HUDEP-2 (cell line): Measurements from ENCODE around the gene CST7.
A peak's percentile ranks its signal among the peaks of the same experiment; 100 is the strongest.
"Not testable (repeated sequence)": the region's sequence is repeated elsewhere in the genome, so short reads cannot be mapped to it uniquely, and the experiment has no call there.

Source experiments
- DNase-seq, 76 experiments: peaks; one replicate each; lab custom pipeline; 2025; ENCODE audit not compliant: unreplicated experiment in 76 of 76; lab: John Stamatoyannopoulos, UW

The CST7 gene

GRCh38 chr20:24929259-24929658 lies 19.8 kb upstream of the CST7 start:
- DNase-seq: not testable (repeated sequence)

DNA sequence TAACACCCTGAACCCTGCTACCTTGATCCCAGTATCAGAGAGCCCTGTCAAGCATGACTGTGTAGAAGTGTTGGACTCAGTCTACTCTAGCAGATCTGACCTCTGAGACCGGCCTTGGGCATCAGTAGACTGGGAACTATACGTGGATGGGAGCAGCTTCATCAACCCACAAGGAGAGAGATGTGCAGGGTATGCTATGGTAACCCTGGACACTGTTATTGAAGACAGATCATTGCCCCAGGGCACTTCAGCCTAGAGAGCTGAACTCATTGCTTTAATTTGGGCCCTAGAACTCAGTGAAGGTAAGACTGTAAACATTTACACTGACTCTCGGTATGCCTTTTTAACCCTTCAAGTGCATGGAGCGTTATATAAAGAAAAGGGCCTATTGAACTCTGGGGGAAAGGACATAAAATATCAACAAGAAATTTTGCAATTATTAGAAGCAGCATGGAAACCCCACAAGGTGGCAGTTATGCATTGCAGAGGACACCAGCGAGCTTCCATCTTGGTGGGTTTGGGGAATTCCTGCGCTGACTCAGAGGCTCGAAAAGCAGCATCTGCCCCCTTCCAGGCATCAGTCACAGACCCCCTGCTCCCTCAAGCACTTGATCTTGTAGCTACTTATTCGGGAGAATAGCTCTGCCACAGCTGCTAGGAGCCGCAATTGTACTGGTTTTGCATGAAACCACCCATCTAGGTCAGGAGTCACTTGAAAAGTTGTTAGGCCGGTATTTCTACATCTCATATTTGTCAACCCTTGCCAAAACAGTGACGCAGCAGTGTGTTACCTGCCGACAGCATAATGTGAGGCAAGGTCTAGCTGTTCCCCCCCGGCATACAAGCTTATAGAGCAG lies 19.0 kb upstream of the CST7 start:
- not testable (repeated sequence) for DNase-seq

DNA sequence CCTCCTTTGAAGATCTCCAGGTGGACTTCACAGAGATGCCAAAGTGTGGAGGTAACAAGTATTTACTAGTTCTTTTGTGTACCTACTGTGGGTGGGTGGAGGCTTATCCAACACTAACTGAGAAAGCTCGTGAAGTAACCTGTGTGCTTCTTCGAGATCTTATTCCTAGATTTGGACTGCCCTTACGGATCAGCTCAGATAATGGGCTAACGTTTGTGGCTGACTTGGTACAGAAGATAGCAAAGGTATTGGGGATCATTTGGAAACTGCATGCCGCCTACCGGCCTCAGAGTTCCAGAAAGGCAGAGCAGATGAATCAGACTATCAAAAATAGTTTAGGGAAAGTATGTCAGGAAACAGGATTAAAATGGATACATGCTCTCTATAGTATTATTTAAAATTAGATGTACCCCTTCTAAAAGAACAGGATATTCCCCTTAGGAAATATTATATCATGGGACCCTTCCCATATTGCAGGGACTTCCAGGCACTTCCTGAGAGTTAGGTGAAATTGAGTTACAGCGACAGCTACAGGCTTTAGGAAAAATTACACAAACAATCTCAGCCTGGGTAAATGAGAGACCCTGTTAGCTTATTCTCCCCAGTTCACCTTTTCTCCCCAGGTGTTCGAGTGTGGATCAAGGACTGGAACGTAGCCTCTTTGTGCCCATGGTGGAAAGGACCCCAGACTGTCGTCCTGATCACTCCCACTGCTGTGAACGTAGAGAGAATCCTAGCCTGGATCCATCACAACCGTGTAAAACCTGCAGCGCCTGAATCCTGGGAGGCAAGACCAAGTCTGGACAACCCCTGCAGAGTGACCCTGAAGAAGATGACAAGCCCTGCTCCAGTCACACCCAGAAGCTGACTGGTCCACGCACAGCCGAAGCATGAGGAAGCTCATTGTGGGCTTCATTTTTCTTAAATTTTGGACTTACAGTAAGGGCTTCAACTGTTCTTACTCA lies 18.1 kb upstream of the CST7 start:
- DNase-seq: not testable (repeated sequence)

DNA sequence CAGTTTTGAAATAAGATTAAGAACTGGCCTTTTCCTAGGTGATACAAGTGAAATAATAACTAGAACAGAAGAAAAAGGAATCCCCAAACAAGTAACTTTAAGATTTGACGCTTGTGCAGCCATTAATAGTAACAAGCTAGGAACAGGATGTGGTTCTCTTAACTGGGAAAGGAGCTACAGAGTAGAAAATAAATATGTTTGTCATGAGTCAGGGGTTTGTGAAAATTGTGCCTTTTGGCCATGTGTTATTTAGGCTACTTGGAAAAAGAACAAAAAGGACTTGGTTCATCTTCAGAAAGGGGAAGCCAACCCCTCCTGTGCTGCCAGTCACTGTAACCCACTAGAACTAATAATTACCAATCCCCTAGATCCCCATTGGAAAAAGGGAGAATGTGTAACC lies 17.2 kb upstream of the CST7 start:
- DNase-seq: not testable (repeated sequence)

GRCh38 chr20:24933266-24933908 lies 15.7 kb upstream of the CST7 start:
- DNase-seq: no peak

GRCh38 chr20:24934101-24934661 lies 14.9 kb upstream of the CST7 start:
- DNase-seq: no peak

DNA sequence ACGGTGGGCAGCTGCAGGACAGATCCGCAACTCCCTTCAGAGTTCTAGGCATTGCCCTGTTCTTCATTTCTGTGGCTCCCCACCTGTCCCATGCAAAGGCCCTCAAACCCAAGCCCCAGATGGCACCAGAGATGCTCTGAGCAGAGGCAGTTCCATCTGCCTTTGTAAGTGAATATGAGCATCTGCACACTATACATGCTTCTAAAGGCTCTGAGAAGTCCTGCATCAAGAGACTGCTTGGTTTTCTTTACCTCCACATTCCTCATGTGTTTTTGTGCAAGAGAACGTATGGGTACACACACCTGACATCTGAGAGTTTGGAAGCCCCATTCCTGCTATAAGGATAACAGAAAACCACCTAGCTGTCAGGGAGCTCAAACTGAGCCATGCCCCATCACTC lies 14.4 kb upstream of the CST7 start:
- no peak for DNase-seq

- DNase-seq: no peak
These were observed 13.9 kb upstream of the CST7 start for GRCh38 chr20:24935140-24935539.

GRCh38 chr20:24935766-24936525 lies 13.1 kb upstream of the CST7 start:
- no peak for DNase-seq

GRCh38 chr20:24936526-24937407 lies 12.3 kb upstream of the CST7 start:
- DNase-seq: no peak

- no peak for DNase-seq
These were observed 11.5 kb upstream of the CST7 start for GRCh38 chr20:24937579-24937978.

GRCh38 chr20:24938498-24938897 lies 10.6 kb upstream of the CST7 start:
- no peak for DNase-seq

- no peak for DNase-seq
These were observed 10.0 kb upstream of the CST7 start for GRCh38 chr20:24939036-24939435.

- DNase-seq: no peak
These were observed 6.4 kb upstream of the CST7 start for GRCh38 chr20:24942679-24943078.

- no peak for DNase-seq
These were observed 5.9 kb upstream of the CST7 start for GRCh38 chr20:24943196-24943595.

GRCh38 chr20:24943731-24944130 lies 5.3 kb upstream of the CST7 start:
- DNase-seq: no peak

DNA sequence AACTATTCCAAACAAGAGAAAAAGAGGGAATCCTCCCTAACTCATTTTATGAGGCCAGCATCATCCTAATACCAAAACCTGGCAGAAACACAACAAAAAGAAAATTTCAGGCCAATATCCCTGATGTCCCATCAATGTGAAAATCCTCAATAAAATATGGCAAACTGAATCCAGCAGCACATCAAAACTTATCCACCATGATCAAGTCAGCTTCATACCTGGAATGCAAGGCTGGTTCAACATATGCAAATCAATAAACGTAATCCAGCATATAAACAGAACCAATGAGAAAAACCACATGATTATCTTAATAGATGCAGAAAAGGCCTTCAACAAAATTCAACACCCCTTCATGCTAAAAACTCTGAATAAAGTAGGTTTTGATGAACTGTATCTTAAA lies 2.7 kb upstream of the CST7 start:
- not testable (repeated sequence) for DNase-seq

GRCh38 chr20:24948396-24948938 lies 602 bp upstream of the CST7 start:
- DNase-seq: not testable (repeated sequence)

DNA sequence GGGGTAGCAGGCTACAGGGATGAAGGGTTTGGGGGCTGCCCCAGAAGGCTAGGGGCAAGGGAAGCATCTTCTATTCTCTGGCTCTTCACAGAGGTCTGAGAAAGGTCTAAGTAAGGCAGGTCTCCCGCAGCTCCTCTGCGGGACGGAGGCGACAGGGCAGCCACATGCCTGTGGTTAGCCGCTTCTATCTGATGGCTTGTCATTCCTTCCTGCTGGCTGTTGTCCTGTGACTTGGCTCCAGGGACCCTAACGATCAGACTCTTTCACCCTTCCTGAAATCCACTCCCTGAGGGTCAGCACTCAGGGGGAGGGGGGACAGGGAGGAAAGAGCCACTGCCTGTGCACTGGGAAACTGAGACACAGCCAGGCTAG lies 673 bp downstream of the CST7 start:
- peak in 17 of 76 experiments; percentile 5 to 63 (median 21) for DNase-seq
